B cell (primary cell): ENCODE measurements around the gene PHLDB2. TPM values are rescaled to one million over a fixed set of nuclear protein-coding genes. Genes with fewer than 3 reads are reported as not detected.

Source experiments
- ATAC-seq: fragments of 200-7000 bp; cut with Tn5 transposase; one replicate; pipeline ENCODE4 v1.10.0; 2021; ENCODE audit warnings: low read depth, mild to moderate bottlenecking, moderate number of reproducible peaks, moderate library complexity
- CTCF ChIA-PET: fragments of 350-600 bp; sonication (Branson Sonifier 250); formaldehyde crosslinking; loops from one replicate; lab custom pipeline; 2021; ENCODE audit warnings: antibody characterized with exemption, inconsistent platforms; lab: Charles Lee
- POLR2A ChIA-PET: fragments of 350-600 bp; sonication (Branson Sonifier 250); formaldehyde crosslinking; loops from one replicate; lab custom pipeline; 2021; ENCODE audit warnings: antibody characterized with exemption; lab: Charles Lee
- DNase-seq: peaks from one replicate; pipeline ENCODE4 v3.0.0; 2013
- H2AFZ ChIP-seq: 2 replicates; pipeline ENCODE4 v1.6.1; 2012; ENCODE audit warnings: mild to moderate bottlenecking, low read depth, low read length; ENCODE audit not compliant: insufficient read depth, poor library complexity, severe bottlenecking
- H3K27ac ChIP-seq, 2 donors: 1 replicate in 1 of 2; 2 replicates in 1 of 2; pipeline ENCODE4 v1.5.1; 2012 to 2013; ENCODE audit warnings: low read length in 2 of 2, mild to moderate bottlenecking in 2 of 2, moderate library complexity in 1 of 2
- H3K27me3 ChIP-seq, 4 experiments: fragments of 200-600 bp in 1 of 4; sonication (generic) in 1 of 4; replicated peaks in 1 of 4; 1 replicate in 2 of 4; 2 replicates in 2 of 4; pipeline versions ENCODE4 v1.6.1 to v1.7.0; 2013 to 2016; ENCODE audit warnings: low read length in 3 of 4, mild to moderate bottlenecking in 2 of 4, mixed read lengths in 1 of 4, moderate library complexity in 1 of 4; ENCODE audit not compliant: insufficient read depth in 4 of 4, control insufficient read depth in 3 of 4; ENCODE audit errors: control extremely low read depth in 1 of 4
- H3K36me3 ChIP-seq, 2 experiments: replicated peaks in 1 of 2; 1 replicate in 1 of 2; 2 replicates in 1 of 2; pipeline versions ENCODE4 v1.6.1 to v1.7.1; 2013; ENCODE audit warnings: low read length in 1 of 2; ENCODE audit not compliant: insufficient read depth in 2 of 2, control insufficient read depth in 1 of 2; ENCODE audit errors: control extremely low read depth in 1 of 2, extremely low read depth in 1 of 2
- H3K4me1 ChIP-seq, 2 donors: fragments of 200-600 bp in 1 of 2; sonication (generic) in 1 of 2; 1 replicate in 1 of 2; 2 replicates in 1 of 2; pipeline versions ENCODE4 v1.5.1 to v1.6.1; 2013 to 2017; ENCODE audit warnings: low read length in 2 of 2; ENCODE audit not compliant: control insufficient read depth in 2 of 2, insufficient read depth in 2 of 2
- H3K4me2 ChIP-seq: replicated peaks from 2 replicates; pipeline ENCODE3; 2012; ENCODE audit warnings: mild to moderate bottlenecking, low read depth, low read length; ENCODE audit not compliant: poor library complexity, severe bottlenecking
- H3K4me3 ChIP-seq, 5 experiments: fragments of 200-600 bp in 1 of 5; sonication (generic) in 1 of 5; 1 replicate in 3 of 5; 2 replicates in 2 of 5; pipeline versions ENCODE4 v1.5.1 to v1.7.0; 2011 to 2016; ENCODE audit warnings: low read length in 4 of 5, mild to moderate bottlenecking in 4 of 5, low read depth in 2 of 5, control low read depth in 1 of 5, moderate library complexity in 1 of 5; ENCODE audit not compliant: insufficient read depth in 1 of 5; ENCODE audit errors: control extremely low read depth in 1 of 5, extremely low read depth in 1 of 5
- H3K79me2 ChIP-seq: fragments of 200-600 bp; sonication (generic); one replicate; pipeline ENCODE4 v1.6.0; 2016; ENCODE audit warnings: low read length; ENCODE audit not compliant: control insufficient read depth, insufficient read depth
- H3K9ac ChIP-seq: fragments of 200-600 bp; sonication (generic); 2 replicates; pipeline ENCODE4 v1.6.1; 2017; ENCODE audit warnings: mild to moderate bottlenecking, low read length, moderate library complexity
- H3K9me3 ChIP-seq, 3 donors: one replicate each; pipeline versions ENCODE4 v1.6.1 to v1.7.1; 2013; ENCODE audit warnings: low read length in 2 of 3; ENCODE audit not compliant: control insufficient read depth in 2 of 3, insufficient read depth in 1 of 3; ENCODE audit errors: control extremely low read depth in 1 of 3
- H4K20me1 ChIP-seq: 2 replicates; pipeline ENCODE4 v1.6.0; 2012; ENCODE audit warnings: mild to moderate bottlenecking, low read length; ENCODE audit not compliant: insufficient read depth, control insufficient read depth, poor library complexity, severe bottlenecking
- H3K27ac Mint-ChIP-seq: one replicate; pipeline ENCODE4 v1.8.0; 2021; ENCODE audit warnings: mixed read lengths
- H3K27me3 Mint-ChIP-seq: one replicate; pipeline ENCODE4 v1.8.0; 2021; ENCODE audit warnings: mixed read lengths
- H3K4me1 Mint-ChIP-seq: one replicate; pipeline ENCODE4 v1.8.0; 2021; ENCODE audit warnings: mixed read lengths
- H3K4me3 Mint-ChIP-seq: one replicate; pipeline ENCODE4 v1.8.0; 2021; ENCODE audit warnings: mixed read lengths
- H3K9me3 Mint-ChIP-seq: one replicate; pipeline ENCODE4 v1.8.0; 2022; ENCODE audit warnings: mixed read lengths; ENCODE audit not compliant: insufficient read depth
- EZH2 ChIP-seq: IDR thresholded peaks from 2 replicates; pipeline ENCODE4 v1.6.1; 2012; ENCODE audit warnings: borderline replicate concordance, low read depth, mild to moderate bottlenecking, moderate library complexity, low read length; ENCODE audit not compliant: insufficient read depth, poor library complexity, severe bottlenecking
- WGBS: methylation state at CpG from one replicate; pipeline ENCODE4 v1.1.5; 2013; ENCODE audit warnings: missing lambda C conversion rate; ENCODE audit not compliant: insufficient coverage; 5-methylcytosine and 5-hydroxymethylcytosine counted together
- intact Hi-C: fragments of 100-400 bp; cut with micrococcal nuclease; formaldehyde crosslinking; loops from one replicate; pipeline ENCODE4 v1.10.0; 2022
- polyA plus RNA-seq: library from polyadenylated mRNA; depleted of rRNA; stranded (reverse); fragments of >200 nt; gene quantifications from 2 replicates; pipeline ENCODE4 v1.2.3, GENCODE V29; 2012
- total RNA-seq, 2 donors: library from RNA; stranded (reverse); fragments of 120-200 nt in 1 of 2; gene quantifications; 1 replicate in 1 of 2; 2 replicates in 1 of 2; pipeline versions ENCODE4 v1.2.3 to v1.2.4, GENCODE V29; 2013 to 2022
- TF ChIP-seq, protein P1 (sequence below): fragments of 200-600 bp; IDR thresholded peaks from one replicate; pipeline ENCODE4 v1.8.0; 2022; ENCODE audit warnings: antibody characterized with exemption, mild to moderate bottlenecking

Gene PHLDB2
- total and polyA plus RNA-seq, 2 donors (not counting 1 experiment from before 2014, with no cell fraction given) = 1.3 to 6.3 TPM

DNA sequence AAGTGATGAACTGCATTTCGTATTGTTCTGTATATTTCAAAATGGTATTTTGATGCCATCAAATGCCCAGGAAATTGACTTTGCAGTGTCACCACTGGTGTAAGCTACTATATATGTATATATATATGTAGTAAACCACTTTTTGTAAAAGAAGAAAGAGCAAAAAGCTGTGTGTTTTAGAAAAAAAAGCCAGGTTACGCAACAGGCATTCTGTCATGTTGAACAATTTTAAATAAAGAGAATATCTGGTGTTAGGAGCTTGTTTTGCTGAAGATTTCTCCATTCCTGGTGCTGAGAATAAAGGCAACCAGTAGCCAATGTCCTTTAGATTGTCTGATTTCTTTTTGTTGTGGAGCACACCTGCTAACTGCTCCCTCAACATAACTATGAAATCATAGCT is 116.1 kb downstream of the PHLDB2 start:
- Histone ChIP-seq H3K27me3 (no peaks in the 10 kb centered on the region), H3K4me2 (no peak overlapping the region), H4K20me1 (no peaks in the 10 kb centered on the region), H3K4me1 (peaks cover 9% of the 10 kb centered on the region in 2 donors), H3K27ac (no peak overlapping the region), H3K36me3 (no peaks in the 10 kb centered on the region), H2AFZ (no peak overlapping the region), H3K9me3 (no peaks in the 10 kb centered on the region), H3K4me3 (no peak overlapping the region), H3K79me2 (peaks cover 17% of the 10 kb centered on the region), H3K9ac (no peak overlapping the region)
- Mint-ChIP-seq H3K27ac (no peak overlapping the region), H3K9me3 (no peaks in the 10 kb centered on the region), H3K4me1 (peaks cover 9% of the 10 kb centered on the region), H3K4me3 (no peak overlapping the region), H3K27me3 (no peaks in the 10 kb centered on the region)
- ChIA-PET CTCF (interaction anchor here (1.0 to 1.5 kb wide), 4 partner anchors 9 to 332 kb away, joined by 4 to 5 read pairs (median 4); no protein-coding TSS in a partner anchor), POLR2A (no interaction called here)
- TF ChIP-seq EZH2 = no peak
- TF ChIP-seq, protein P1, sequence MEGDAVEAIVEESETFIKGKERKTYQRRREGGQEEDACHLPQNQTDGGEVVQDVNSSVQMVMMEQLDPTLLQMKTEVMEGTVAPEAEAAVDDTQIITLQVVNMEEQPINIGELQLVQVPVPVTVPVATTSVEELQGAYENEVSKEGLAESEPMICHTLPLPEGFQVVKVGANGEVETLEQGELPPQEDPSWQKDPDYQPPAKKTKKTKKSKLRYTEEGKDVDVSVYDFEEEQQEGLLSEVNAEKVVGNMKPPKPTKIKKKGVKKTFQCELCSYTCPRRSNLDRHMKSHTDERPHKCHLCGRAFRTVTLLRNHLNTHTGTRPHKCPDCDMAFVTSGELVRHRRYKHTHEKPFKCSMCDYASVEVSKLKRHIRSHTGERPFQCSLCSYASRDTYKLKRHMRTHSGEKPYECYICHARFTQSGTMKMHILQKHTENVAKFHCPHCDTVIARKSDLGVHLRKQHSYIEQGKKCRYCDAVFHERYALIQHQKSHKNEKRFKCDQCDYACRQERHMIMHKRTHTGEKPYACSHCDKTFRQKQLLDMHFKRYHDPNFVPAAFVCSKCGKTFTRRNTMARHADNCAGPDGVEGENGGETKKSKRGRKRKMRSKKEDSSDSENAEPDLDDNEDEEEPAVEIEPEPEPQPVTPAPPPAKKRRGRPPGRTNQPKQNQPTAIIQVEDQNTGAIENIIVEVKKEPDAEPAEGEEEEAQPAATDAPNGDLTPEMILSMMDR = no peak
- DNase-seq = no peak
- 100% methylated on average over 1 of the region's 2 CpGs for WGBS
- intact Hi-C loops = loop anchor here (10.0 kb wide), 1 partner anchor 900 kb away; the partner anchor contains the start of gene NECTIN3
- no peak for ATAC-seq

DNA sequence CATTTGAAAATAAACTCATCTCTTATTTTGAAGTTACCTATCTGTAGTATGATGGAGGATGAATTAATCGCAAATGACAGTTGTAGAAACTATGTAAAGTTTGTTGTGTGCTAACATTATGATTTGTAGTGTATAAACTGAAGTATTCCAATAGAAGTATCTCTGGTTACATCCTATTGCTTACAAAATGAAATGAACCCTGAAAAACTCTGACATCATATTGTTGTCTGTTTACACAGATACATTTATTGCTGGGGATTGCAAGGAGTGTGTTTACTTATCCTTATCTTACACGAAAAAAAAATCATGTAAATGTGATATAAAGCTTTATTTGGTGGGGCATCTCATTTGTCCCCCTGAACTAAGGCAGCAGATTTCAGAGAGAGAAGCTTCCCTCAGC is 117.2 kb downstream of the PHLDB2 start:
- DNase-seq (no peak), ATAC-seq (no peak)
- no peaks in the 10 kb centered on the region for H3K27me3 Mint-ChIP-seq
- H3K9me3 Mint-ChIP-seq = no peaks in the 10 kb centered on the region
- no CpG with 5 or more reads among the region's 2 CpGs for WGBS
- no peak overlapping the region for H3K4me3 Mint-ChIP-seq
- no peak overlapping the region for H3K4me2 ChIP-seq
- no peaks in the 10 kb centered on the region for H3K9me3 ChIP-seq
- intact Hi-C loops = loop anchor here (10.0 kb wide), 1 partner anchor 901 kb away; the partner anchor contains the start of gene NECTIN3
- H3K36me3 ChIP-seq = no peaks in the 10 kb centered on the region
- H2AFZ ChIP-seq = no peak overlapping the region
- ChIA-PET POLR2A (no interaction called here), CTCF (interaction anchor here (1.2 to 5.2 kb wide), 4 partner anchors 8 to 307 kb away, joined by 3 to 54 read pairs (median 14); no protein-coding TSS in a partner anchor)
- no peak overlapping the region for H3K4me3 ChIP-seq
- peaks cover 21% of the 10 kb centered on the region for H3K4me1 Mint-ChIP-seq
- H3K4me1 ChIP-seq = peaks cover 20% of the 10 kb centered on the region in 2 donors
- no peak overlapping the region for H3K27ac ChIP-seq
- no peaks in the 10 kb centered on the region for H4K20me1 ChIP-seq
- peaks cover 28% of the 10 kb centered on the region for H3K79me2 ChIP-seq
- no peak overlapping the region for H3K9ac ChIP-seq
- TF ChIP-seq, protein P1 = no peak
- no peak for TF ChIP-seq EZH2
- no peaks in the 10 kb centered on the region for H3K27me3 ChIP-seq
- no peak overlapping the region for H3K27ac Mint-ChIP-seq
